Thyroid gland (tissue), 4 donors: Measurements from ENCODE around the gene PARD3B.

Source experiments
- CTCF ChIP-seq, 6 experiments: fragments of 200-600 bp in 3 of 6; fragments of 450-650 bp in 3 of 6; sonication (generic) in 3 of 6; IDR thresholded peaks; one replicate each; pipeline ENCODE4 v1.5.1; 2016 to 2019; ENCODE audit warnings: antibody characterized with exemption in 6 of 6, mild to moderate bottlenecking in 2 of 6, inconsistent platforms in 1 of 6, moderate library complexity in 1 of 6
- POLR2A ChIP-seq, 2 donors: fragments of 450-650 bp; IDR thresholded peaks; one replicate each; pipeline ENCODE4 v1.6.1; 2017; ENCODE audit warnings: antibody characterized with exemption in 2 of 2, mild to moderate bottlenecking in 2 of 2, moderate library complexity in 1 of 2

GRCh38 chr2:204505488-204505887, 39.8 kb upstream of the PARD3B start:
- TF ChIP-seq CTCF (IDR thresholded peaks at IDR 0.05): no peak
- TF ChIP-seq POLR2A (IDR thresholded peaks at IDR 0.05): no peak
